Esophagus squamous epithelium (tissue), 4 donors: ENCODE results near the gene TBK1.

Experiments used
- CTCF ChIP-seq, 6 experiments: fragments of 450-650 bp in 4 of 6; fragments of 200-600 bp in 2 of 6; sonication (generic) in 2 of 6; IDR thresholded peaks; one replicate each; pipeline ENCODE4 v1.5.1; 2016 to 2019; ENCODE audit warnings: antibody characterized with exemption in 6 of 6, mild to moderate bottlenecking in 4 of 6, moderate library complexity in 4 of 6
- POLR2A ChIP-seq, 4 donors: fragments of 450-650 bp; IDR thresholded peaks; one replicate each; pipeline ENCODE4 v1.6.1; 2017; ENCODE audit warnings: antibody characterized with exemption in 4 of 4, mild to moderate bottlenecking in 4 of 4, moderate library complexity in 3 of 4

GRCh38 chr12:64497903-64498302 lies 46.0 kb downstream of the TBK1 start:
- no peak for TF ChIP-seq POLR2A (IDR thresholded peaks at IDR 0.05)
- no peak for TF ChIP-seq CTCF (IDR thresholded peaks at IDR 0.05)
